SK-N-SH treated with all-trans-retinoic acid at 6 μM for 48 hours (cell line): ENCODE data around the gene PORCN.

Experiments
- CSDC2 ChIP-seq: fragments of 250-450 bp; sonication (Bioruptor Pico); IDR thresholded peaks from 2 replicates; pipeline ENCODE4 v1.5.0; 2020; ENCODE audit warnings: mild to moderate bottlenecking, moderate library complexity
- GLIS3 ChIP-seq: fragments of 250-450 bp; sonication (Bioruptor Pico); IDR thresholded peaks from 2 replicates; pipeline ENCODE4 v1.5.0; 2020; ENCODE audit warnings: mild to moderate bottlenecking, moderate library complexity
- RARB ChIP-seq: fragments of 250-450 bp; sonication (Bioruptor Pico); IDR thresholded peaks from 2 replicates; pipeline ENCODE4 v1.8.0; 2021; ENCODE audit warnings: mild to moderate bottlenecking, moderate library complexity
- SNAI2 ChIP-seq: fragments of 250-450 bp; sonication (Bioruptor Pico); IDR thresholded peaks from 2 replicates; pipeline ENCODE4 v1.5.0; 2020; ENCODE audit warnings: mild to moderate bottlenecking, moderate library complexity
- ZC3H10 ChIP-seq: fragments of 250-450 bp; sonication (Bioruptor Pico); IDR thresholded peaks from 2 replicates; pipeline ENCODE4 v1.5.1; 2021; ENCODE audit warnings: mild to moderate bottlenecking, moderate library complexity
- TF ChIP-seq, protein P1 (sequence below): fragments of 250-450 bp; sonication (Bioruptor Pico); IDR thresholded peaks from 2 replicates; pipeline ENCODE4 v1.8.0; 2020; ENCODE audit warnings: mild to moderate bottlenecking, moderate library complexity, borderline replicate concordance
- TF ChIP-seq, protein P2 (sequence below): fragments of 250-450 bp; sonication (Bioruptor Pico); IDR thresholded peaks from 2 replicates; pipeline ENCODE4 v1.5.1; 2021; ENCODE audit warnings: mild to moderate bottlenecking, moderate library complexity
- TF ChIP-seq, protein P3 (sequence below): fragments of 250-450 bp; sonication (Bioruptor Pico); IDR thresholded peaks from 2 replicates; pipeline ENCODE4 v1.5.0; 2020; ENCODE audit warnings: mild to moderate bottlenecking, moderate library complexity
- TF ChIP-seq, protein P4 (sequence below): fragments of 250-450 bp; sonication (Bioruptor Pico); IDR thresholded peaks from 2 replicates; pipeline ENCODE4 v1.8.0; 2021; ENCODE audit warnings: low read depth, mild to moderate bottlenecking, moderate library complexity, borderline replicate concordance

DNA sequence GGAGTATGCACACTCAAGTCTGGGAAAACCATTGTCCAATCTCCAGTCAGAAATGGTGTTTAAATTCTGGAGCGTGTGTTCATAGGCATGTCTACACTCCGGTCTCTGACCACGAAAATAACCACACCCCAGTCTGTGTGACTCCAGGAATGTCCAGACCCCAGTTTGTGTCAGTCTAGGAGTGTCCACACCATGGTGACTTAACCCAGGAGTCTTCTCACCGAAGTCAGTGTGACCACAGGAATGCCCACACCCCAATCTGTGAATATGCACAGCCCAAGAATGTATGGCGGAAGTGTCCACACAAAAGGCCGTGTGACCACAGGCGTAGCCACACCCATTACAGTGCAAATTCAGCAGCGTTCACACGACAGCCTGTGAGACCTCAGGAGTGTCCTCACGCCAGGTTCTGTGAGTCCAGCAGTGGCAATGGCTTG lies 21.4 kb upstream of the PORCN start:
- TF ChIP-seq SNAI2 (CRISPR knock-in tag) (no peak), CSDC2 (CRISPR knock-in tag) (no peak), RARB (CRISPR knock-in tag) (no peak), ZC3H10 (CRISPR knock-in tag) (no peak), GLIS3 (CRISPR knock-in tag) (no peak)
- TF ChIP-seq, protein P1, sequence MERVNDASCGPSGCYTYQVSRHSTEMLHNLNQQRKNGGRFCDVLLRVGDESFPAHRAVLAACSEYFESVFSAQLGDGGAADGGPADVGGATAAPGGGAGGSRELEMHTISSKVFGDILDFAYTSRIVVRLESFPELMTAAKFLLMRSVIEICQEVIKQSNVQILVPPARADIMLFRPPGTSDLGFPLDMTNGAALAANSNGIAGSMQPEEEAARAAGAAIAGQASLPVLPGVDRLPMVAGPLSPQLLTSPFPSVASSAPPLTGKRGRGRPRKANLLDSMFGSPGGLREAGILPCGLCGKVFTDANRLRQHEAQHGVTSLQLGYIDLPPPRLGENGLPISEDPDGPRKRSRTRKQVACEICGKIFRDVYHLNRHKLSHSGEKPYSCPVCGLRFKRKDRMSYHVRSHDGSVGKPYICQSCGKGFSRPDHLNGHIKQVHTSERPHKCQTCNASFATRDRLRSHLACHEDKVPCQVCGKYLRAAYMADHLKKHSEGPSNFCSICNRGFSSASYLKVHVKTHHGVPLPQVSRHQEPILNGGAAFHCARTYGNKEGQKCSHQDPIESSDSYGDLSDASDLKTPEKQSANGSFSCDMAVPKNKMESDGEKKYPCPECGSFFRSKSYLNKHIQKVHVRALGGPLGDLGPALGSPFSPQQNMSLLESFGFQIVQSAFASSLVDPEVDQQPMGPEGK (CRISPR knock-in tag): no peak
- TF ChIP-seq, protein P2, sequence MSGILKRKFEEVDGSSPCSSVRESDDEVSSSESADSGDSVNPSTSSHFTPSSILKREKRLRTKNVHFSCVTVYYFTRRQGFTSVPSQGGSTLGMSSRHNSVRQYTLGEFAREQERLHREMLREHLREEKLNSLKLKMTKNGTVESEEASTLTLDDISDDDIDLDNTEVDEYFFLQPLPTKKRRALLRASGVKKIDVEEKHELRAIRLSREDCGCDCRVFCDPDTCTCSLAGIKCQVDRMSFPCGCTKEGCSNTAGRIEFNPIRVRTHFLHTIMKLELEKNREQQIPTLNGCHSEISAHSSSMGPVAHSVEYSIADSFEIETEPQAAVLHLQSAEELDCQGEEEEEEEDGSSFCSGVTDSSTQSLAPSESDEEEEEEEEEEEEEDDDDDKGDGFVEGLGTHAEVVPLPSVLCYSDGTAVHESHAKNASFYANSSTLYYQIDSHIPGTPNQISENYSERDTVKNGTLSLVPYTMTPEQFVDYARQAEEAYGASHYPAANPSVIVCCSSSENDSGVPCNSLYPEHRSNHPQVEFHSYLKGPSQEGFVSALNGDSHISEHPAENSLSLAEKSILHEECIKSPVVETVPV: no peak
- TF ChIP-seq, protein P3, sequence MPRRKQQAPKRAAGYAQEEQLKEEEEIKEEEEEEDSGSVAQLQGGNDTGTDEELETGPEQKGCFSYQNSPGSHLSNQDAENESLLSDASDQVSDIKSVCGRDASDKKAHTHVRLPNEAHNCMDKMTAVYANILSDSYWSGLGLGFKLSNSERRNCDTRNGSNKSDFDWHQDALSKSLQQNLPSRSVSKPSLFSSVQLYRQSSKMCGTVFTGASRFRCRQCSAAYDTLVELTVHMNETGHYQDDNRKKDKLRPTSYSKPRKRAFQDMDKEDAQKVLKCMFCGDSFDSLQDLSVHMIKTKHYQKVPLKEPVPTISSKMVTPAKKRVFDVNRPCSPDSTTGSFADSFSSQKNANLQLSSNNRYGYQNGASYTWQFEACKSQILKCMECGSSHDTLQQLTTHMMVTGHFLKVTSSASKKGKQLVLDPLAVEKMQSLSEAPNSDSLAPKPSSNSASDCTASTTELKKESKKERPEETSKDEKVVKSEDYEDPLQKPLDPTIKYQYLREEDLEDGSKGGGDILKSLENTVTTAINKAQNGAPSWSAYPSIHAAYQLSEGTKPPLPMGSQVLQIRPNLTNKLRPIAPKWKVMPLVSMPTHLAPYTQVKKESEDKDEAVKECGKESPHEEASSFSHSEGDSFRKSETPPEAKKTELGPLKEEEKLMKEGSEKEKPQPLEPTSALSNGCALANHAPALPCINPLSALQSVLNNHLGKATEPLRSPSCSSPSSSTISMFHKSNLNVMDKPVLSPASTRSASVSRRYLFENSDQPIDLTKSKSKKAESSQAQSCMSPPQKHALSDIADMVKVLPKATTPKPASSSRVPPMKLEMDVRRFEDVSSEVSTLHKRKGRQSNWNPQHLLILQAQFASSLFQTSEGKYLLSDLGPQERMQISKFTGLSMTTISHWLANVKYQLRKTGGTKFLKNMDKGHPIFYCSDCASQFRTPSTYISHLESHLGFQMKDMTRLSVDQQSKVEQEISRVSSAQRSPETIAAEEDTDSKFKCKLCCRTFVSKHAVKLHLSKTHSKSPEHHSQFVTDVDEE: no peak
- TF ChIP-seq, protein P4, sequence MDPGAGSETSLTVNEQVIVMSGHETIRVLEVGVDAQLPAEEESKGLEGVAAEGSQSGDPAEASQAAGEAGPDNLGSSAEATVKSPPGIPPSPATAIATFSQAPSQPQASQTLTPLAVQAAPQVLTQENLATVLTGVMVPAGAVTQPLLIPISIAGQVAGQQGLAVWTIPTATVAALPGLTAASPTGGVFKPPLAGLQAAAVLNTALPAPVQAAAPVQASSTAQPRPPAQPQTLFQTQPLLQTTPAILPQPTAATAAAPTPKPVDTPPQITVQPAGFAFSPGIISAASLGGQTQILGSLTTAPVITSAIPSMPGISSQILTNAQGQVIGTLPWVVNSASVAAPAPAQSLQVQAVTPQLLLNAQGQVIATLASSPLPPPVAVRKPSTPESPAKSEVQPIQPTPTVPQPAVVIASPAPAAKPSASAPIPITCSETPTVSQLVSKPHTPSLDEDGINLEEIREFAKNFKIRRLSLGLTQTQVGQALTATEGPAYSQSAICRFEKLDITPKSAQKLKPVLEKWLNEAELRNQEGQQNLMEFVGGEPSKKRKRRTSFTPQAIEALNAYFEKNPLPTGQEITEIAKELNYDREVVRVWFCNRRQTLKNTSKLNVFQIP (CRISPR knock-in tag): no peak
